ENCODE measurements around the gene CA10. TPM values are rescaled to one million over a fixed set of nuclear protein-coding genes. Genes with fewer than 3 reads are reported as not detected.

The CA10 gene
- total RNA-seq, 2 donors from 2014 or later, result not detected

DNA sequence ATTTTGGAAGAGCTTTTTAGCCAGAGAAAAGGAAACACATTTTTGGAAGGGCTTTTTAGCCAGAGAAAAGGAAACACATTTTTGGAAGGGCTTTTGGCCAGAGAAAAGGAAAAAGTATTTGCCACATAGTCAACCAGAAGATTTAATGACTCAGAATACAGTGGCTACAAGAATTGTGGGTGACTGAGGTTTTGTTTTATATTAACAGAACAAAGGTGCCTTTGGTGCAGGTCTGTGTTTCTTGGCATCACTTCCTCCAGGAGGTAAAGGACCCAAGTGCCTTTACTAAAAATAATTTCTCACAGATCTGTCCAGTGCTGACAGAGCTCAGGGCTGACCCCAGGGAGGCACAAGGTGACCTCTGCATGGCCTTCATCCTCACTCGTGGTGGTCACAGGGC is 363.1 kb downstream of the CA10 start:
- Mint-ChIP-seq H3K4me3 (no peak overlapping the region), H3K9me3 (no peaks in the 10 kb centered on the region), H3K27ac (no peak overlapping the region), H3K4me1 (ENCODE audit: low read depth in 2 of 2) (no peaks in the 10 kb centered on the region), H3K36me3 (no peaks in the 10 kb centered on the region), H3K27me3 (peaks cover 11 to 26% of the 10 kb centered on the region in 2 donors)
- ATAC-seq (no peak), DNase-seq (ENCODE audit: low spot score) (no peak)

DNA sequence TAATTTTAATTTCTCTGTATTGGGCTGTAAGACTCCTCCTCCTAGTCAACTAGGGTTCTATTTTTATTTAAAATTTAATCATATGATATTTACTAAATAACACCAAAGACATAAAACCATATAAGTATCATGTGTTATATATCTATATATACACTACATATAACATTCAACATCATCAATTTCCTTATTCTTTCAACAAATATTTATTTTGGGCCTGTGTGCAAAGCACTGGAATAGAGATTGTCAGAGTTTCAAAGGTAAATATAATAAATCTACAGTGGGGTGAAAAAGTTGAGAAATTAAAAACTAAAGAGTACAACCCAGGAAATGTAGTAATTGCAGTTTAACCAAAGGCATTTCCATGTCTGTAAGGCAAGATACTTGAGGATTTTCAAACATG is 364.0 kb downstream of the CA10 start:
- DNase-seq (ENCODE audit: low spot score) (no peak), ATAC-seq (no peak)
- Mint-ChIP-seq H3K27ac (no peak overlapping the region), H3K36me3 (no peaks in the 10 kb centered on the region), H3K4me1 (ENCODE audit: low read depth in 2 of 2) (no peaks in the 10 kb centered on the region), H3K9me3 (no peaks in the 10 kb centered on the region), H3K27me3 (peaks cover 11 to 34% of the 10 kb centered on the region in 2 donors), H3K4me3 (no peak overlapping the region)

DNA sequence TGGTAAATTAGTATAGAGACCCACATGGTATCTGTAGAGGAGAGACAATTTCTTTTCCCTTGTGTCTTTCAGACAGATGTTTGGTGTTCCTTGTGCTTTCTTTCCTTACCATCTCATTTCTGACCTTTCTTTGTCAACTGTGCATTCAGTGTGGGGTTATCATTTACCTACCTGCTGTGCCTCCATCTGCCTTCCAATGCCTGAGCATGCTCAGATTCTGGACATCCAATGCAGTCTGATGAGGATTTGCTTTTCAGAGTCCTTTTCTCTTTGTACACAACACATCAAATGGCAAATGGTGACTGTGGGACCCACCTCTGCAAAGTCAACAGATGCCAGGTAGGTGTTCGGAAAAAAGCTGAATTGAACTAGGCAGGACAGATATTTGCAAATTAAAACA is 364.8 kb downstream of the CA10 start:
- no peaks in the 10 kb centered on the region for H3K4me1 Mint-ChIP-seq (ENCODE audit: low read depth in 2 of 2)
- DNase-seq (ENCODE audit: low spot score) (no peak), ATAC-seq (no peak)
- H3K9me3 Mint-ChIP-seq, result no peaks in the 10 kb centered on the region
- H3K27ac Mint-ChIP-seq, result no peak overlapping the region
- H3K36me3 Mint-ChIP-seq, result no peaks in the 10 kb centered on the region
- peaks cover 11 to 41% of the 10 kb centered on the region in 2 donors for H3K27me3 Mint-ChIP-seq
- H3K4me3 Mint-ChIP-seq, result no peak overlapping the region

DNA sequence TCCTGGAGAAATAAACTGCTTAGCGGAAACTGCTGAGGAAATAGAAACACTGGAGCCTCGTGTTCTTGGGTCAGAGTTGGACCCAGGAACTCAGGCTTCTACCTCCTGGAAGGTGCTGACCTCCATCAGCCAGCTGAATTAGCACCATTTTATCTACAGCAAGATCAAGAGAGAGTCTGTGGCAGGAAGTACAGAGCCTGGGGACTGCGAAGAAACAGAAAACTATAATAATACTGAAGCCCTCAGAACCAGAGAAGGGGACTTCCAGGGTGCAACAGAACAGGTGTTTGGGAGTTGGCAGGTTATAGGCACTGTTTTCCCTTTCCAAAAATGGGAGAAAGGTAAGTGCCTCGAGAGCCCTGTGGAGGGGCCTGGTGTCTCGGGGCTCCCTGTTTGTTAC is 379.7 kb downstream of the CA10 start:
- Mint-ChIP-seq H3K27ac (no peak overlapping the region), H3K36me3 (no peaks in the 10 kb centered on the region), H3K27me3 (peaks cover 0 to 31% of the 10 kb centered on the region in 2 donors), H3K4me1 (ENCODE audit: low read depth in 2 of 2) (peaks cover 0 to 4% of the 10 kb centered on the region in 2 donors), H3K9me3 (no peaks in the 10 kb centered on the region), H3K4me3 (no peak overlapping the region)
- DNase-seq (ENCODE audit: low spot score) (no peak), ATAC-seq (no peak)

DNA sequence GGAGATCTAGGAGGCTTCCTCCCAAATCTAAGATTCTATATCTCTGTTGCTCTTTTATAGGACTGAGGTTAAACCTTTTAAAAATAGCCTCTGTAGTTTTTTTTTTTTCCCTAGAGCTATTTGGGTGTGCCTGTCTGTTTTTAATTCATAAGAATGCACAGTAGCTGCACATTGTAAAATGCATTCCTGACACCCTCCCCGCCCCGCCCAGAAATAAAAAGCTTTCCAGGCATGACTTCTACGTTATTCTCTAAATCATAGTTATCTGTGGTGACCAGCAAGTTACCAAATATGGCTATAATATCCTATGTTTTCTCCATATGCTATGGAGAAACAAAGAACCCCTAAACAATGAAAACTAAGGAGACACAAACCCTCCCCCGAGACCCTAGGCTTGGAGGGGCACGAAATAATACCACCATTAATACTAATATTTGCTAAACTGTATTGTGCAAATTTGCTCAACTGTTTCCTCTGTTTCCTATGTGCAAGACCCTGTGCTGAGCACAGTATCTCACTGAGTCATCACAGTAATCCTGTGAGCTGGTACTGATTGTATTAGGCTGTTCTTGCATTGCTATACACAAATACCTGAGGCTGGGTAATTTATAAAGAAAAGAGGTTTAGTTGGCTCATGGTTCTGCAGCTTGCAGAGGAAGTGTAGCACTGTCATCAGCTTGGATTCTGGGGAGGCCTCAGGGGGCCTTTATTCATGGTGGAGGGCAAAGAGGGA is 388.3 kb downstream of the CA10 start:
- ATAC-seq, result no peak
- H3K9me3 Mint-ChIP-seq, result no peaks in the 10 kb centered on the region

DNA sequence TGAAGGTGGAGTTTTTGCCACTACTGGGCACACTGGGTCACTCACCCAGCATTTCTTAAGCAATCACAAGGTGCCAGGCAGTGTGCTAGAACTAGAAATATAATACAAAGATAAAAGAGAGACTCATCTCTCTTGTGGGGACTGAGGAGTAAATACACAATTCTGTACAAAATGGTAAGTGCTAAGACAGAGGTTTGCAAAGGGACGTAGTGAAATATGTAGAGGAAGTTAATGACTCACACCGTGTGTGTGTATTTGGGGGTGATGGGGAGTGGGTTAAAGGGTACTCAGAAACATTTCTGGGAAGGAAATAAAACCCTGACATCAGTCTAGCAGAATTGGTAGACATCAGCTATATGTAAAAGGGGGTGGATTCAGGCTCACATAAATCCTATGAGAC is 389.3 kb downstream of the CA10 start:
- ATAC-seq (no peak), DNase-seq (ENCODE audit: low spot score) (no peak)
- Mint-ChIP-seq H3K4me3 (no peak overlapping the region), H3K27ac (no peak overlapping the region), H3K9me3 (no peaks in the 10 kb centered on the region), H3K36me3 (no peaks in the 10 kb centered on the region), H3K27me3 (peaks cover 11 to 19% of the 10 kb centered on the region in 2 donors), H3K4me1 (ENCODE audit: low read depth in 2 of 2) (peaks cover 0 to 4% of the 10 kb centered on the region in 2 donors)

More for the DNA sequence above, 388.3 kb downstream of the CA10 start:
- Mint-ChIP-seq H3K27me3 (peaks cover 9 to 15% of the 10 kb centered on the region in 2 donors), H3K4me3 (no peak overlapping the region), H3K27ac (no peak overlapping the region), H3K4me1 (ENCODE audit: low read depth in 2 of 2) (peaks cover 0 to 4% of the 10 kb centered on the region in 2 donors), H3K36me3 (no peaks in the 10 kb centered on the region)
- DNase-seq (ENCODE audit: low spot score), result no peak

DNA sequence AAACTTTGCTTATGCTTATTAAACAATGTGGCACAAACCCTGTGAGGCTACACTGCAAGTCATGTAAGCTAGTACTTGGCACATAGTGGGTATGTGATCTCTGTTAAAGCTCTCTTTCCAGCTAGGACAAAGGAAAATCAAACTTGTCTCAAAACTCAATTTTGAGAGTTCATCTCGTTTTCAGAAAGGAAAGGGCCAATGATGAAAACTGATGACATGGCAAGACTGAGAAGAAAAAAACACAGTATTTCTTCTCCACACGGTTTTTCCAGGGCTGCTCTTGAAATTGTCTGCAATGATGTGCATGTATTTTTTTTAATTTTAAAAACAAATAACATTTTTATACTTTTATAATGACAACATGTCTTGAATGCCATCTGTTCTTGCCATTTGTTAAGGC is 389.8 kb downstream of the CA10 start:
- ATAC-seq, result no peak
- Mint-ChIP-seq H3K36me3 (no peaks in the 10 kb centered on the region), H3K27me3 (peaks cover 14 to 24% of the 10 kb centered on the region in 2 donors)

DNA sequence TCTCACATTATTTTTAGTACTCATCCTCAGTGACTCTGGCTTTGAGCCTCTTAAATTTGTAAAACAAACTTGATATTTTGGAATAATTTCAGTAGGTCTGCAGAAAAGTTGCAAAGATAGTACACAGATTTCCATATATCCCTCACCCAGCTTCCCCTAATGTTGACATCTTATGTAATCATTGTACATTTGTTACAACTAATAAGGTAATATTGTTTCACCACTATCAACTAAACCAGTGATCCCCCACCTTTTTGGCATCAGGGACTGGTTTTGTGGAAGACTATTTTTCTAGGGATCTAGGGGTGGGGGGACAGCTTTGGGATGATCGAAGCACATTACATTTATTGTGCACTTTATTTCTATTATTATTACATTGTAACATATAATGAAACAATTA is 391.2 kb downstream of the CA10 start:
- peaks cover 18 to 36% of the 10 kb centered on the region in 2 donors for H3K27me3 Mint-ChIP-seq

More for the DNA sequence above, 389.8 kb downstream of the CA10 start:
- H3K27ac Mint-ChIP-seq, result no peak overlapping the region
- DNase-seq (ENCODE audit: low spot score), result no peak
- H3K4me3 Mint-ChIP-seq, result no peak overlapping the region
- H3K9me3 Mint-ChIP-seq, result no peaks in the 10 kb centered on the region
- peaks cover 0 to 4% of the 10 kb centered on the region in 2 donors for H3K4me1 Mint-ChIP-seq (ENCODE audit: low read depth in 2 of 2)

DNA sequence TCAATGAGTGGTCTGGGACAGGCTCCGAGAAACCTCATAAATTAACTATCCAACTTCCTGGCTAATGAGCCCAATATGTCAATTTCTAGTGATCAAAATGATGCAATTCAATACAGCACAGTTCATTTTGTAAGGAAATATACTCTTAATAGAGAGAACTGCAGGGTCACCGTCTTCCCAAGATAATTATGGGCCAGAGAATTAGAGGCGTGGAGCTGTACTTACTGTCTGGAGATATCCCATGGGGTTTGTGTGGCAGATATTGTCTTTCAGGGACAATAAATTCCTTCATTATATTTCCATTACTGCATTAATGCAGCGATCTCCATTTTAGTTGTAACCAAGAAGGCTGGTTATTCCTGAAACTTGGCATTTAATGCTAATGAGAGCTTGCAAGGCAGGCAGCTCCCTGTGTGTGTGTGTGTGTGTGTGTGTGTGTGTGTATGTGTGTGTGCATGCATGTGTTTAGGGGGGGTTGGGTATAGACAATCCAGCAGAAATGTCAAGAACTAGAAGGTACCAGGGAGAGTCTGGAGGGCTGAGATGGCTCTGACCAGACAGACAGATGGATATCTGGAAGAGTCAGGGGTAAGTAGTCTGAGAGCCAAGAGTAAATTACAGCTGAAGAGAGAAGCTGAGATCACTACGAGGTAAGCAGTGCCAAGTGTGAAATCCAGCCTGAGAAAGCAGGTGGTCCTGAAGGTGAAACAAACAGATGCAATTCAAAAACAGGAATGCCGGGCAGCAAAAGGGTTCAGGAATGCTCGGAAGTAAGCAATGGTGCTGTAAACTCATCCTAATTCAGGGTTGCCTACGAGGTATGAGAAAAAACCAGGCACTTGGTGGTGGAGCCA is 393.0 kb downstream of the CA10 start:
- no peaks in the 10 kb centered on the region for H3K9me3 Mint-ChIP-seq
- DNase-seq (ENCODE audit: low spot score), result no peak
- no peak overlapping the region for H3K4me3 Mint-ChIP-seq
- H3K4me1 Mint-ChIP-seq (ENCODE audit: low read depth in 2 of 2), result peaks cover 0 to 4% of the 10 kb centered on the region in 2 donors
- H3K36me3 Mint-ChIP-seq, result no peaks in the 10 kb centered on the region
- ATAC-seq, result peak in 1 of 2 donors; percentile 36
- H3K27ac Mint-ChIP-seq, result no peak overlapping the region
- peaks cover 24 to 47% of the 10 kb centered on the region in 2 donors for H3K27me3 Mint-ChIP-seq

More for the DNA sequence above, 391.2 kb downstream of the CA10 start:
- Mint-ChIP-seq H3K9me3 (no peaks in the 10 kb centered on the region), H3K4me1 (ENCODE audit: low read depth in 2 of 2) (peaks cover 0 to 4% of the 10 kb centered on the region in 2 donors), H3K36me3 (no peaks in the 10 kb centered on the region), H3K27ac (no peak overlapping the region), H3K4me3 (no peak overlapping the region)
- ATAC-seq (no peak), DNase-seq (ENCODE audit: low spot score) (no peak)

DNA sequence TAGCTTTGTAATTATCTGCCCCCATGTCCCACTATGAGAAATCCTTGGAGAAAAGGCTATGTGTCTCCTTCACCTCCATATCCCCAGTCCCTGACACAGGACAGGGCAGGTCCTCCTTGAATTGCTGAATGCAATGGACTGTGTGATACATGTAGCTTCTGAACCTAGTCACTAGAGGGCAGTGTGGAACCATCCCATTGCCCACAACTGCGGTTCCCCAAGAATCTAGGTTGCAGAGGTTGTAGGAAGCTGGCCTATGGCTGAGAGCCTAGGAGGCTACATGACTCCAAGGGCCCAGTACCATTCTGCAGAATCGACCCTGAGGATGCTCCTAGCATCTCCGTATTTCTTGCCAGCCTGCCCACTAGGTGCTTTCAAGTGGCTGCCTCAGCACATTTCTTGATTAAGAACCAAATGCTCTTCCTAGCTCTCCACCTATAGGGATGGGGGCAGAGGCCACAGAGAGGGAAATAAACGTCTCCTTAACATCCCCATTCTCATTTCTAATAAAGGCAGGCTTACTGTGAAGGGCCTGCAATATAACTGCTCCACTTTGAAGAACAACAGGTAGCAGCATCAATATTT is 394.0 kb downstream of the CA10 start:
- no peaks in the 10 kb centered on the region for H3K36me3 Mint-ChIP-seq

DNA sequence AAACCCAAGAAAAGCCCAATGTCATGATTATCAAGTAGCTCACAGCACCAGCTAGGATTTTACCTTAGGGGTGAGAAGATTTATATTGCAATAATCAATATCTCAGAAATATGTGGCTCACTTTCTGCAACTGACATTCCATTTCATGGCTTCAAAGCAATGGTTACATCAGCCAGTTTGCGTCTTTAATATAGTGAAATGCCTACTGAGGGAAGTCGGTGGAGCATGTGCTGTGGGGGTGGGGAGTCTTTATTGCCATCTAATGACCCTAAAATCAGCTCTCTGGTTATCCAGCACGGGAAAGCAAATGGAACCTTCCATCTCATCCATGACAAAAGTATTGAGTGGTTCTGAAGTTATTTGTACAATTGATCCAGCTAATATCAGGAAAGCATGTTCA is 395.5 kb downstream of the CA10 start:
- no peak for ATAC-seq
- H3K4me1 Mint-ChIP-seq (ENCODE audit: low read depth in 2 of 2), result no peaks in the 10 kb centered on the region
- H3K36me3 Mint-ChIP-seq, result no peaks in the 10 kb centered on the region
- no peak for DNase-seq (ENCODE audit: low spot score)
- no peaks in the 10 kb centered on the region for H3K9me3 Mint-ChIP-seq
- H3K27ac Mint-ChIP-seq, result no peak overlapping the region
- H3K27me3 Mint-ChIP-seq, result peaks cover 30 to 43% of the 10 kb centered on the region in 2 donors
- no peak overlapping the region for H3K4me3 Mint-ChIP-seq

More for the DNA sequence above, 394.0 kb downstream of the CA10 start:
- ATAC-seq, result peak; percentile 75 to 82
- Mint-ChIP-seq H3K4me1 (ENCODE audit: low read depth in 2 of 2) (peaks cover 0 to 4% of the 10 kb centered on the region in 2 donors), H3K27me3 (peaks cover 30 to 53% of the 10 kb centered on the region in 2 donors), H3K9me3 (no peaks in the 10 kb centered on the region), H3K4me3 (no peak overlapping the region), H3K27ac (no peak overlapping the region)
- no peak for DNase-seq (ENCODE audit: low spot score)

DNA sequence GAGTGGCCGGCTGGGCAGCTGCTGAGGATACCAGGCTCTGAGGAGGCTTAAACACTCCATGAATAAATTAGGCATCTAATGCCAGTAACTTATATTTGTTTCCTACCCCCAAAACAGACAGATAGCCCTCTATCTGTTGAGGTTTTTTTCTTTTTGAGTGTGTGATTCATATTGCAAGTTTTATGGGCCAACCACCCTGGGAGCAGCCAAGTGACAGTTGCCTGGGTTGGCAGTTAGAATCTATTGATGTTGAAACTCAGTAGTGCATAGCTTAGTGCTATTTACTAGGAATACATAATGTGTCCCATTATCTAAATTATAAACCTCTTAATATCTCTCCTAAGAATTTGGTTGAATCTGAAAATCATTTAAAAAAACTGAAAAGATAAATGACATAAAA is 397.4 kb downstream of the CA10 start:
- no peak overlapping the region for H3K27ac Mint-ChIP-seq
- no peaks in the 10 kb centered on the region for H3K9me3 Mint-ChIP-seq
- no peaks in the 10 kb centered on the region for H3K4me1 Mint-ChIP-seq (ENCODE audit: low read depth in 2 of 2)
- peaks cover 30 to 39% of the 10 kb centered on the region in 2 donors for H3K27me3 Mint-ChIP-seq
- no peaks in the 10 kb centered on the region for H3K36me3 Mint-ChIP-seq
- DNase-seq (ENCODE audit: low spot score), result no peak
- ATAC-seq, result no peak
- H3K4me3 Mint-ChIP-seq, result no peak overlapping the region

DNA sequence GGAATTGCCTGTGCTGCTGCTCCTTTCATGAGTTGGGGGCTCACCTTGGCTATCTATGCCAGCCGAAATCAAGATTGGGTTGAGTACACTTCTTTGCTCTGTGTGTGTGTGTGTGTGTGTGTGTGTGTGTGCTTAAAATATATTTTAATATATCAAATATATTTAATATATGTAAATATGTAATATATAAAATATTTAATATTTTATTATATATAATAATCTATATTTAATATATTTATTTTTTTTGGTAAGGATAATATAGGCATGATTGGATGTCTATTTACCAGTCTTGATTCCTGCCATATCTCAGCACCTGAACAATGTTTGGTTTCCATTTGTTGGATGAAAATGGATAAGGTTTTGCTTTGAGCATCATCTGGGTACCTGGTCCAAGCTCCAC is 399.3 kb downstream of the CA10 start:
- Mint-ChIP-seq H3K27me3 (peaks cover 22 to 35% of the 10 kb centered on the region in 2 donors), H3K27ac (no peak overlapping the region), H3K36me3 (no peaks in the 10 kb centered on the region), H3K9me3 (no peaks in the 10 kb centered on the region), H3K4me3 (no peak overlapping the region), H3K4me1 (ENCODE audit: low read depth in 2 of 2) (no peaks in the 10 kb centered on the region)
- ATAC-seq, result no peak
- DNase-seq (ENCODE audit: low spot score), result no peak

DNA sequence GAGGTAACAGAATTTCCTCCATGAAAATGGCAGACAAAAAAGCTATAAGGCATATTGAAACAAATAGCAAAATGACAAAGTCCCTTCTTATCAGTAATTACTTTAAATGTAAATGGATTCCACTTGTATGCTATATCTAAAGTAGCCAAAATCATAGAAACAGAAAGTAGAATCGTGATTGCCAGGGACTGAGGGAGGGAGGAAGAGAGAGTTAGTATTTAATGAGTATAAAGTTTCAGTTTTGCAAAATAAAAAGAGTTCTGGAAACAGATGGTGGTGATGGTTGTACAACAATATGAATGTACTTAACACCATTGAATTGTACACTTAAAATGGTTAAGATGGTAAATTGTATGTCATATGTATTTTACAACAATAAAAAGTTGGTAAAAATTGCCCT is 407.4 kb downstream of the CA10 start:
- H3K36me3 Mint-ChIP-seq, result no peaks in the 10 kb centered on the region
- H3K4me1 Mint-ChIP-seq (ENCODE audit: low read depth in 2 of 2), result no peaks in the 10 kb centered on the region
- no peak for DNase-seq (ENCODE audit: low spot score)
- ATAC-seq, result no peak
- no peak overlapping the region for H3K4me3 Mint-ChIP-seq
- H3K27ac Mint-ChIP-seq, result no peak overlapping the region
- H3K9me3 Mint-ChIP-seq, result peaks cover 4% of the 10 kb centered on the region
- peaks cover 0 to 2% of the 10 kb centered on the region in 2 donors for H3K27me3 Mint-ChIP-seq

Data from natural killer cell treated with Interleukin-12 subunit alpha and Interleukin-12 subunit beta and Interleukin-15 and Interleukin-18, amount 100 ng/mL, for 72 hours (primary cell).